IMR-90 (cell line): ENCODE data around the gene STAT4. TPM values are rescaled to one million over a fixed set of nuclear protein-coding genes. Genes with fewer than 3 reads are reported as not detected.

Source experiments
- ATAC-seq: fragments of 200-7000 bp; cut with Tn5 transposase; 2 replicates; pipeline ENCODE4 v1.9.1; 2020; ENCODE audit warnings: low read depth, mild to moderate bottlenecking, moderate library complexity
- BruUV-seq: library from RNA; stranded (reverse); fragments of 400-500 nt; replicated peaks from 2 replicates; lab custom pipeline; 2021; lab: Mats Ljungman, UMichigan
- CTCF ChIA-PET: fragments of 300-600 bp; formaldehyde crosslinking; extraction: SDS; loops from one replicate; lab custom pipeline; 2021; ENCODE audit warnings: antibody characterized with exemption; lab: Yijun Ruan, JAX
- POLR2A ChIA-PET: fragments of 300-600 bp; sonication (Branson Sonifier 250); formaldehyde crosslinking; loops from one replicate; lab custom pipeline; 2022; ENCODE audit warnings: antibody characterized with exemption; ENCODE audit not compliant: unreplicated experiment; lab: Charles Lee
- DNase-seq: peaks from one replicate; pipeline ENCODE4 v3.0.0; 2013
- H2AFZ ChIP-seq: replicated peaks from 2 replicates; pipeline ENCODE3; 2013; ENCODE audit warnings: low read length, mild to moderate bottlenecking; ENCODE audit not compliant: poor library complexity
- H2AK5ac ChIP-seq: 2 replicates; pipeline ENCODE4 v1.6.1; 2013; ENCODE audit warnings: low read depth, low read length, inconsistent platforms
- H2AK9ac ChIP-seq: replicated peaks from 2 replicates; pipeline ENCODE3; 2013; ENCODE audit warnings: mild to moderate bottlenecking, low read depth, low read length, moderate library complexity; ENCODE audit not compliant: poor library complexity
- H2BK120ac ChIP-seq: 2 replicates; pipeline ENCODE4 v1.6.1; 2013; ENCODE audit warnings: low read depth, low read length, inconsistent platforms
- H2BK15ac ChIP-seq: 3 replicates; pipeline ENCODE4 v1.6.1; 2013; ENCODE audit warnings: low read depth, low read length, inconsistent platforms
- H2BK20ac ChIP-seq: 2 replicates; pipeline ENCODE4 v1.6.1; 2013; ENCODE audit warnings: low read depth, mild to moderate bottlenecking, inconsistent platforms, low read length, moderate library complexity
- H2BK5ac ChIP-seq: 2 replicates; pipeline ENCODE4 v1.6.1; 2013; ENCODE audit warnings: mild to moderate bottlenecking, low read depth, low read length, inconsistent platforms; ENCODE audit not compliant: poor library complexity, severe bottlenecking
- H3K14ac ChIP-seq: replicated peaks from 2 replicates; pipeline ENCODE4 v1.6.1; 2013; ENCODE audit warnings: low read depth, low read length, inconsistent platforms
- H3K18ac ChIP-seq: 2 replicates; pipeline ENCODE4 v1.6.1; 2013; ENCODE audit warnings: low read depth, low read length, control low read depth
- H3K23ac ChIP-seq: 2 replicates; pipeline ENCODE4 v1.6.1; 2013; ENCODE audit warnings: low read depth, low read length, inconsistent platforms
- H3K27ac ChIP-seq: 2 replicates; pipeline ENCODE4 v1.5.1; 2013; ENCODE audit warnings: mild to moderate bottlenecking, control low read depth, low read length; ENCODE audit not compliant: insufficient read depth
- H3K27me3 ChIP-seq: 2 replicates; pipeline ENCODE4 v1.6.1; 2013; ENCODE audit warnings: low read length; ENCODE audit not compliant: control insufficient read depth, insufficient read depth
- H3K36me3 ChIP-seq: 2 replicates; pipeline ENCODE4 v1.6.1; 2013; ENCODE audit warnings: low read length, mixed read lengths; ENCODE audit not compliant: control insufficient read depth, insufficient read depth
- H3K4ac ChIP-seq: 2 replicates; pipeline ENCODE4 v1.6.1; 2013; ENCODE audit warnings: low read depth, low read length, inconsistent platforms
- H3K4me1 ChIP-seq: 2 replicates; pipeline ENCODE4 v1.6.1; 2013; ENCODE audit warnings: low read length, mixed read lengths; ENCODE audit not compliant: control insufficient read depth, insufficient read depth
- H3K4me2 ChIP-seq: 2 replicates; pipeline ENCODE4 v1.6.1; 2013; ENCODE audit warnings: low read depth, mild to moderate bottlenecking, control low read depth, low read length, moderate library complexity
- H3K4me3 ChIP-seq: 2 replicates; pipeline ENCODE4 v1.5.1; 2013; ENCODE audit warnings: low read depth, mild to moderate bottlenecking, control low read depth, low read length, moderate library complexity; ENCODE audit not compliant: insufficient read depth
- H3K56ac ChIP-seq: 2 replicates; pipeline ENCODE4 v1.6.1; 2013; ENCODE audit warnings: low read length, inconsistent platforms; ENCODE audit not compliant: insufficient read depth; ENCODE audit errors: extremely low read depth
- H3K79me1 ChIP-seq, 2 experiments: 2 replicates each; pipeline ENCODE4 v1.6.1; 2013; ENCODE audit warnings: low read length in 2 of 2, inconsistent platforms in 1 of 2, low read depth in 1 of 2
- H3K9ac ChIP-seq: 2 replicates; pipeline ENCODE4 v1.6.1; 2013; ENCODE audit warnings: low read depth, low read length, control low read depth
- H3K9me1 ChIP-seq: 2 replicates; pipeline ENCODE4 v1.6.1; 2013; ENCODE audit warnings: low read length, inconsistent platforms; ENCODE audit not compliant: insufficient read depth
- H3K9me3 ChIP-seq: 2 replicates; pipeline ENCODE4 v1.6.1; 2013; ENCODE audit warnings: low read length; ENCODE audit not compliant: control insufficient read depth, insufficient read depth
- H4K20me1 ChIP-seq: 2 replicates; pipeline ENCODE4 v1.6.1; 2013; ENCODE audit warnings: low read length, inconsistent platforms; ENCODE audit not compliant: insufficient read depth
- H4K5ac ChIP-seq: 2 replicates; pipeline ENCODE4 v1.6.1; 2013; ENCODE audit warnings: mild to moderate bottlenecking, low read depth, low read length, control low read depth
- H4K8ac ChIP-seq, 2 experiments: 2 replicates each; pipeline ENCODE4 v1.6.1; 2013; ENCODE audit warnings: low read depth in 2 of 2, low read length in 2 of 2, control low read depth in 1 of 2, inconsistent platforms in 1 of 2
- H4K91ac ChIP-seq: 2 replicates; pipeline ENCODE4 v1.6.1; 2013; ENCODE audit warnings: low read depth, low read length, inconsistent platforms; ENCODE audit not compliant: insufficient read depth
- BHLHE40 ChIP-seq: fragments of 150-350 bp; IDR thresholded peaks from 2 replicates; pipeline ENCODE4 v1.6.1; 2016; ENCODE audit warnings: mild to moderate bottlenecking, low read depth, low read length
- CEBPB ChIP-seq: IDR thresholded peaks from 2 replicates; pipeline ENCODE4 v1.6.1; 2012; ENCODE audit warnings: low read depth, low read length, improper control_type of control experiment
- CHD1 ChIP-seq: IDR thresholded peaks from 2 replicates; pipeline ENCODE4 v1.6.1; 2012; ENCODE audit warnings: low read depth, low read length, improper control_type of control experiment
- CTCF ChIP-seq: conservative IDR thresholded peaks from 2 replicates; pipeline ENCODE4 v1.5.1; 2012; ENCODE audit warnings: mild to moderate bottlenecking, low read depth, low read length, improper control_type of control experiment
- ELK1 ChIP-seq: fragments of 150-350 bp; IDR thresholded peaks from 2 replicates; pipeline ENCODE4 v1.6.1; 2016; ENCODE audit warnings: low read depth, mild to moderate bottlenecking, low read length, moderate library complexity, borderline replicate concordance
- FOS ChIP-seq: fragments of 150-350 bp; IDR thresholded peaks from 2 replicates; pipeline ENCODE4 v1.6.1; 2016; ENCODE audit warnings: low read depth, low read length
- MAFK ChIP-seq: IDR thresholded peaks from 2 replicates; pipeline ENCODE4 v1.6.1; 2012; ENCODE audit warnings: low read depth, low read length, improper control_type of control experiment
- MAZ ChIP-seq: IDR thresholded peaks from 2 replicates; pipeline ENCODE4 v1.6.1; 2012; ENCODE audit warnings: low read depth, mild to moderate bottlenecking, low read length, improper control_type of control experiment, moderate library complexity, borderline replicate concordance
- MXI1 ChIP-seq: IDR thresholded peaks from 2 replicates; pipeline ENCODE4 v1.6.1; 2012; ENCODE audit warnings: low read depth, mild to moderate bottlenecking, low read length, moderate library complexity, borderline replicate concordance
- NFE2L2 ChIP-seq: fragments of 150-350 bp; IDR thresholded peaks from 2 replicates; pipeline ENCODE4 v1.6.1; 2016; ENCODE audit warnings: low read depth, mild to moderate bottlenecking, low read length
- POLR2A ChIP-seq: IDR thresholded peaks from 2 replicates; pipeline ENCODE4 v1.6.1; 2012; ENCODE audit warnings: mild to moderate bottlenecking, low read depth, low read length
- RAD21 ChIP-seq: IDR thresholded peaks from 2 replicates; pipeline ENCODE4 v1.6.1; 2012; ENCODE audit warnings: low read length, improper control_type of control experiment
- RCOR1 ChIP-seq: IDR thresholded peaks from 2 replicates; pipeline ENCODE4 v1.6.1; 2012; ENCODE audit warnings: mild to moderate bottlenecking, low read length, improper control_type of control experiment; ENCODE audit not compliant: insufficient replicate concordance
- RFX5 ChIP-seq: IDR thresholded peaks from 2 replicates; pipeline ENCODE4 v1.8.0; 2012; ENCODE audit warnings: low read depth, mild to moderate bottlenecking, low read length, moderate library complexity
- SMC3 ChIP-seq: fragments of 150-350 bp; IDR thresholded peaks from 2 replicates; pipeline ENCODE4 v1.6.1; 2016; ENCODE audit warnings: low read depth, mild to moderate bottlenecking, antibody characterized with exemption, low read length, moderate library complexity
- USF2 ChIP-seq: fragments of 150-350 bp; IDR thresholded peaks from 2 replicates; pipeline ENCODE4 v1.6.1; 2017; ENCODE audit warnings: mild to moderate bottlenecking, antibody characterized with exemption, low read length, low read depth
- WGBS, 2 experiments: methylation state at CpG; one replicate each; pipeline versions ENCODE4 v1.1.5 to v1.1.7; 2013; ENCODE audit warnings: missing lambda C conversion rate in 2 of 2; ENCODE audit not compliant: insufficient read length in 1 of 2; ENCODE audit errors: extremely low coverage in 2 of 2; 5-methylcytosine and 5-hydroxymethylcytosine counted together
- dilution Hi-C: fragments of 300-500 bp; cut with HindIII; formaldehyde crosslinking; loops from one replicate; pipeline ENCODE4 v1.14.3; 2018; ENCODE audit warnings: low sequenced_read_pairs; ENCODE audit not compliant: unreplicated experiment
- in situ Hi-C: fragments of 300-500 bp; cut with MboI; formaldehyde crosslinking; loops from 3 replicates; pipeline ENCODE4 v1.14.3; 2019; ENCODE audit warnings: low sequenced_read_pairs, inconsistent platforms, mixed read lengths
- intact Hi-C: fragments of 100-400 bp; cut with micrococcal nuclease; formaldehyde crosslinking; loops from 2 replicates; pipeline ENCODE4 v1.10.0; 2022
- polyA plus RNA-seq, 3 experiments: library from polyadenylated mRNA; depleted of rRNA; stranded (reverse); fragments of >200 nt; gene quantifications; 2 replicates each; pipeline ENCODE4 v1.2.3, GENCODE V29; 2012; ENCODE audit warnings: low replicate concordance in 1 of 3
- total RNA-seq: library from RNA; depleted of rRNA; stranded (reverse); fragments of >200 nt; gene quantifications from 2 replicates; pipeline ENCODE4 v1.2.3, GENCODE V29; 2012

Gene STAT4
- total and polyA plus RNA-seq, 2 of the 4 experiments (the other 2 are of a cell fraction) = 0.36 to 0.48 TPM

- Histone ChIP-seq H3K4me3 (no peak overlapping the region), H3K79me1 (no peaks in the 10 kb centered on the region; a peak in 1 of 4 replicates), H2AK5ac (no peak overlapping the region), H2BK20ac (peak overlapping the region; percentile 91), H4K20me1 (no peaks in the 10 kb centered on the region), H3K4ac (peak overlapping the region; percentile 83; the same call in 1 of the 2 replicates), H3K4me1 (peaks cover 28% of the 10 kb centered on the region), H3K4me2 (no peak overlapping the region), H2BK15ac (peak overlapping the region; percentile 33; the same call in 2 of the 3 replicates), H3K9me1 (peaks cover 12% of the 10 kb centered on the region), H4K5ac (no peak overlapping the region; the same call in 1 of the 2 replicates), H3K27ac (no peak overlapping the region), H4K8ac (peak overlapping the region; percentile 64 to 84; a peak in 1 of 4 replicates), H3K18ac (peak overlapping the region; percentile 76), H2AK9ac (no peak overlapping the region), H3K56ac (peak overlapping the region; percentile 70; the same call in 1 of the 2 replicates), H4K91ac (peak overlapping the region; percentile 72; the same call in 1 of the 2 replicates), H3K36me3 (no peaks in the 10 kb centered on the region), H2BK120ac (peak overlapping the region; percentile 89), H3K9me3 (no peaks in the 10 kb centered on the region), H3K27me3 (no peaks in the 10 kb centered on the region), H2BK5ac (peak overlapping the region; percentile 82), H2AFZ (no peak overlapping the region), H3K9ac (no peak overlapping the region), H3K14ac (peak overlapping the region; percentile 41), H3K23ac (peak overlapping the region; percentile 36; the same call in 1 of the 2 replicates)
- DNase-seq (no peak), ATAC-seq (no peak)
- no CpG with 5 or more reads among the region's 3 CpGs for WGBS, 2 experiments
- no peak for TF ChIP-seq ELK1
- TF ChIP-seq RCOR1 = no peak
- no peak for TF ChIP-seq CTCF
- TF ChIP-seq MAFK = no peak
- no peak for TF ChIP-seq CHD1
- TF ChIP-seq USF2 = no peak
- TF ChIP-seq RFX5 = no peak
- TF ChIP-seq RAD21 = no peak
- no peak for TF ChIP-seq NFE2L2
- TF ChIP-seq CEBPB = no peak
- TF ChIP-seq MXI1 = no peak
- no peak for TF ChIP-seq SMC3
- TF ChIP-seq BHLHE40 = no peak
- TF ChIP-seq POLR2A = no peak
- no peak for TF ChIP-seq FOS
- no peak for TF ChIP-seq MAZ
- intact Hi-C loops = no loop called here
- no TSS peak for BruUV-seq
- dilution Hi-C loops = no loop called here
- in situ Hi-C loops = no loop called here
- ChIA-PET CTCF (interaction anchor here (1.3 to 1.7 kb wide), 2 partner anchors 13 to 48 kb away, joined by 4 to 6 read pairs; no protein-coding TSS in a partner anchor), POLR2A (no interaction called here)
These were observed 20.0 kb upstream of the STAT4 start for GRCh38 chr2:191170773-191171172.
